SJCRH30 (cell line): ENCODE results near the gene EXOC8. TPM values are rescaled to one million over a fixed set of nuclear protein-coding genes. Genes with fewer than 3 reads are reported as not detected.

Experiments used
- DNase-seq, 2 experiments: peaks; one replicate each; pipeline ENCODE4 v3.0.0-alpha.2; 2015 to 2020
- H3K27ac ChIP-seq: fragments of 250-450 bp; sonication (Bioruptor Pico); 2 replicates; pipeline ENCODE4 v1.5.1; 2020; ENCODE audit warnings: mild to moderate bottlenecking, moderate library complexity
- H3K27me3 ChIP-seq: fragments of 250-450 bp; sonication (Bioruptor Pico); 2 replicates; pipeline ENCODE4 v1.5.1; 2020; ENCODE audit warnings: mild to moderate bottlenecking, moderate library complexity
- H3K36me3 ChIP-seq: fragments of 250-450 bp; sonication (Bioruptor Pico); 2 replicates; pipeline ENCODE4 v1.5.1; 2020; ENCODE audit warnings: mild to moderate bottlenecking, moderate library complexity
- H3K4me1 ChIP-seq: fragments of 250-450 bp; sonication (Bioruptor Pico); 2 replicates; pipeline ENCODE4 v1.5.1; 2020; ENCODE audit warnings: mild to moderate bottlenecking, moderate library complexity
- H3K4me3 ChIP-seq: fragments of 250-450 bp; sonication (Bioruptor Pico); 2 replicates; pipeline ENCODE4 v1.5.1; 2020; ENCODE audit warnings: mild to moderate bottlenecking, moderate library complexity
- H3K9me3 ChIP-seq: fragments of 250-450 bp; sonication (Bioruptor Pico); replicated peaks from 2 replicates; pipeline ENCODE4 v1.5.1; 2020; ENCODE audit warnings: mild to moderate bottlenecking, moderate library complexity
- total RNA-seq: library from RNA; depleted of rRNA; stranded (reverse); fragments of >200 nt; shearing (Covaris generic); gene quantifications from 2 replicates; pipeline ENCODE4 v1.2.3, GENCODE V29; 2014; rRNA removed

Gene EXOC8
- total RNA-seq, 1 experiment from 2014 or later: 15.0 TPM

DNA sequence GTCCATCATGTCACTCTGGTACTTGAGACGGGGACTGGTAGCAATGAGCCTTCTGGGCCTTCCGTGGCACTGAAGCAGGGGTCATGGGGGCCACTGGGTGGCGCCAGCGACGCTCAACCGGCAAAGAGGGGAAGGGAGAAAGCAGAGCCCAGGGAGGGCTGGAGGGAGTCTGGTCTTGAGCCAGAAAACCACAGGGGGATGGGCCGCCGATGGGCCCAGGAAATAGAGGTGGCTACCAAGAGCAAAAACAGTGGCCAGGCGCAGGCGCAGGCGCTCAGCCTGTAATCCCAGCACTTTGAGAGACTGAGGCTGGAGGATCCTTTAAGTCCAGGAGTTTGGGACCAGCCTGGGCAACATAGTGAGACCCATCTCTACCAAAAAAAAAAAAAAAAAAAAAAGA is 21.8 kb downstream of the EXOC8 start:
- Histone ChIP-seq H3K27me3 (no peaks in the 10 kb centered on the region), H3K9me3 (no peaks in the 10 kb centered on the region)

DNA sequence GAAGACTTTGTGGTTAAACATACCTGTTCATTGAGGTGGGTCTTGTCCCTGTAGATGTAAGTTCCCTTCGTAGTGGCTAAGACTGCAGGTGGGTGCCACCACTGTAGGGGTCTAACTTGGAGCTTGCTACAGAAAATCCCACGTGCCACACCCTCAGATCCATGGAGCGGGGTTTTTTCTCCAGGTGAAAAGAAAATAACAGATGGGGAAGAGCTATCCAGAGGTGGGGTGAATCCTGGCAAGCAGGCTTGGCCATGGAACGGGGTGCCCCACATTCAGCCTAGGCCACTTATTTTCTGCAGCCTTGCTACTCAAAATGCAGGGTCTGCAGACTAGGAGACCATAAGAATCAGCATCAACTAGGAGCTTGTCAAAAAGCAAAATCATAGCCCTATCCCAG is 24.0 kb downstream of the EXOC8 start:
- Histone ChIP-seq H3K27me3 (no peaks in the 10 kb centered on the region), H3K27ac (no peak overlapping the region), H3K4me3 (no peak overlapping the region), H3K9me3 (no peaks in the 10 kb centered on the region), H3K36me3 (no peaks in the 10 kb centered on the region), H3K4me1 (no peaks in the 10 kb centered on the region)
- no peak for DNase-seq

More for the DNA sequence above, 21.8 kb downstream of the EXOC8 start:
- DNase-seq: peak; percentile 42 to 65
- H3K27ac ChIP-seq: no peak overlapping the region
- H3K4me1 ChIP-seq: no peaks in the 10 kb centered on the region
- no peak overlapping the region for H3K4me3 ChIP-seq
- H3K36me3 ChIP-seq: no peaks in the 10 kb centered on the region

DNA sequence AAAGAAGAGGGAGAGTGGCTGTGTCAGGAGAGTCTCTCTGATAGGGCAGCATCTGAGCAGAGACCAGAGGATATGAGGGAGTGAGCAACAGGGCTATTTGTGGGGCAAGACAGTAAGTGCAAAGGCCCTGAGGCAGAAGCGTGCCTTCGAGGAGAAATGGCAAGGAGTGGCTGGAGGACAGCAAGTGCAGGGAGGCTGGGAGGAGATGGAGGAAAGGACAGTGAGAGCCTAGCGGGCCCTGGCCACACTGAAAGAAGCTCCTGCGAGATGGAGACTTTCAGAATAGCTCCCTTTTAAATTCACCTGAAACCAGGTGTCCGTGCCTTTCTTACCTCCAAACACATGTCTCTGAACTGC is 25.2 kb downstream of the EXOC8 start:
- Histone ChIP-seq H3K4me3 (no peak overlapping the region), H3K9me3 (no peaks in the 10 kb centered on the region), H3K27me3 (no peaks in the 10 kb centered on the region), H3K36me3 (no peaks in the 10 kb centered on the region), H3K4me1 (no peaks in the 10 kb centered on the region), H3K27ac (no peak overlapping the region)
- DNase-seq: no peak

DNA sequence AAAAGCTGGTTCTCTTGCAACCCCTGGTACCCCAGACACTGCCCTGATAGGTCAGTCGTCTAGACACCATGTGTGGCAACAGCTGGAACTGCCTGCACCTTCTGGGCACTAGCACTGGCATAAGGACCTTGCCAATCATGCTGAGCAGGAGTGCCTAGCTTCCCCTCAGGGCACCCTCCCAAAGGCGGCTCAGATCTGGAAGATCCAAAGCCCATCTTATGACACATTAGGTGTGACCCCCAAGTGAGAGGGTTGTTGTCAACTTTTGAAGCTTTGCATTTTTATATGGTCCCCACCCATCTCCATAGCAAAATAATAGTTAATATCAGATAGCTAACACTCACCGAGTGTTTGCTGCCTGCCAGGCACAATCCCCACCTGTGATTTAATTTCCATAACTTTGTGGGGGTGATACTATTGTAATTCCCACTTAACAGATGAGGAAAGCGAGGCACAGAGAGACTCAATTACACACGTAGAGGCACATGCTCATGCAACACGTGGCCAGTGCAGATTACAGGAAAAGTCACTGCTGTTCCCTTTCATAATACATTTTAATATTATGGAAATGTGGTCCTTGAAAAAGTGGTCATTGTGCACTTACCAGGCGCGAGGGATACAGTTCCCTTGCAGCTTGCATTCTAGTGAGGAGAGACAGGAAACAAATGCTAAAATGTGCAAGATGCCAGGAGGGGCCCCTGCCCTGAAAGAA is 25.8 kb downstream of the EXOC8 start:
- DNase-seq: no peak

DNA sequence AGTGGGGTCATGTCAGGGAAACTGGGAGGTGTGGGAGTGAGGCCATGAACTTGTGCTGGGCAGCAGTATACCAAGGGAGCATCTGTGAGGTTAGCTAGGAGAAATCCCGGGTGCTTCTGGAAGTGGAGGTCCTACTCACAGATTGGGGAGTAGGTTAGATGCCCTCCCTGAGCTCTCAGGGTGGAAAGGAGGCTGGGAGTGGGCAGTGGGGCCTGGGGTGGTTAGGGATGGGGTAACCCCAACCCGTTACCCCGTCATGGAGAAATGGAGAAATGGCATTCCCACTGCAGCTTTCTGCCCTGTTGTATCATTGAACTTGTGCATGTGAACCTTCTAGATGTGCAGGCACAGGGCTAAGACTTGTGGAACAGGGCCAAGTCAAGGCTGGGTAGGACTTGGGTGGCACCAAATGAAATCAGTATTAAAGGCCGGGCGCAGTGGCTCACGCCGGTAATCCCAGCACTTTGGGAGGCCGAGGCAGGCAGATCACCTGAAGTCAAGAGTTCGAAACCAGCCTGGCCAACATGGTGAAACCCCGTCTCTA is 27.2 kb downstream of the EXOC8 start:
- Histone ChIP-seq H3K4me3 (no peak overlapping the region), H3K27me3 (no peaks in the 10 kb centered on the region), H3K4me1 (no peaks in the 10 kb centered on the region), H3K9me3 (no peaks in the 10 kb centered on the region), H3K27ac (no peak overlapping the region), H3K36me3 (no peaks in the 10 kb centered on the region)
- DNase-seq: no peak

More for the DNA sequence above, 25.8 kb downstream of the EXOC8 start:
- Histone ChIP-seq H3K4me1 (no peaks in the 10 kb centered on the region), H3K9me3 (no peaks in the 10 kb centered on the region), H3K27me3 (no peaks in the 10 kb centered on the region), H3K36me3 (no peaks in the 10 kb centered on the region), H3K27ac (no peak overlapping the region), H3K4me3 (no peak overlapping the region)

DNA sequence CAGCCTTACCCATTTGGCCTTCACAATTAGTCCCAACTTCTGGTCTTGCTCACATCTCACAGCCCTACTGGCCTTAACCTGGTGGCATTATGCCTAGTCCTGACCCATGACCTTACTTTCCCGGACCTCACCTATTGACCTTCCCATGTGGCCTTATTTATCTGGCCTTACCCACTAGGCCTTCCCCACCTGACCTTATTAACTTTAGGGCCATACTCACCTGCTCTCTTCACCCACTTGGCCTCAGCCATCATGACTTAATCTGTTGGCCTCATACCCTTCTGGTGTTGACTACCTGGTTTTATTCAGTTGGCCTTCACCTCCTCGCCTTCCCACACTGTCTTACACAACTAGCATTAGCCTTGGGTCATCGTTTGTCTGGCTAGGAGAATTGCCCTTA is 35.7 kb downstream of the EXOC8 start:
- H3K4me1 ChIP-seq: no peaks in the 10 kb centered on the region
- no peaks in the 10 kb centered on the region for H3K36me3 ChIP-seq
- no peak overlapping the region for H3K27ac ChIP-seq
- H3K9me3 ChIP-seq: no peaks in the 10 kb centered on the region
- H3K27me3 ChIP-seq: no peaks in the 10 kb centered on the region
- no peak overlapping the region for H3K4me3 ChIP-seq
- DNase-seq: no peak

DNA sequence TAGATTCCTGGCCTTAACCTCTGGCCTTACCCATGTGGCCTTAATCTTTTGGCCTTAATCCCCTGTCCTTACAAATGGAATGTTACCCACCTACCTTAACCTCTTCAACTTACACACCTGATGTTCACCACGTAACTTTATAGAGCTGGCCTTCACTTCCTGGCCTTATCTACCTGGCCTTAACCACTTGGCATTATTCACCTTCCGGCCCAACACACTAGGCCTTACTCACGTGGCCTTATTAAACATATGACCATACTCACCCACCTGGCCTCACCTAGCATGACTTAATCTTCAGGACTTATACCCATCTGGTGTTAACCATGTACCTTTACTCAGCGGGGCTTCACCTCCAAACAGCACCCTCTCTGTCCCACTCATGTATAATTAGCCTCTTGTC is 41.7 kb downstream of the EXOC8 start:
- H3K27me3 ChIP-seq: no peaks in the 10 kb centered on the region
- H3K27ac ChIP-seq: no peak overlapping the region
- no peaks in the 10 kb centered on the region for H3K36me3 ChIP-seq
- H3K4me3 ChIP-seq: no peak overlapping the region
- no peak for DNase-seq
- no peaks in the 10 kb centered on the region for H3K4me1 ChIP-seq
- no peaks in the 10 kb centered on the region for H3K9me3 ChIP-seq

DNA sequence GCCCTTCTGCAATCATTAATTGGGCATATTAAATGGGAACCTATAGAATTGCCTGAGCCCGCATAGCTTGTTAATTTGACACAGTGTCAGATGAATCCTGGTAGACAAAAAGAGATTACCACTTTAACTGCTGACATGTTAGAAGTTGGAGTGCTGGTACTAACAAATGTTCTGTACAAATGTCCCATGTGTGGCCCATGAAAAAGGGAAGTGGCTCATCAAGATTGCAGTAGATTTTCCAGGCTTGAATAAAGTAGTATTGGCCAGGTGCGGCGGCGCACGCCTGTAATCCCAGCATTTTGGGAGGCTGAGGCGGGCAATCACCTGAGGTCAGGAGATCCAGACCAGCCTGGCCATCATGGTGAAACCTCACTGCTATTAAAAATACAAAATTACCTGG is 51.0 kb downstream of the EXOC8 start:
- no peaks in the 10 kb centered on the region for H3K9me3 ChIP-seq
- H3K4me3 ChIP-seq: no peak overlapping the region
- no peak for DNase-seq
- no peaks in the 10 kb centered on the region for H3K4me1 ChIP-seq
- no peaks in the 10 kb centered on the region for H3K36me3 ChIP-seq
- H3K27ac ChIP-seq: no peak overlapping the region
- H3K27me3 ChIP-seq: no peaks in the 10 kb centered on the region

DNA sequence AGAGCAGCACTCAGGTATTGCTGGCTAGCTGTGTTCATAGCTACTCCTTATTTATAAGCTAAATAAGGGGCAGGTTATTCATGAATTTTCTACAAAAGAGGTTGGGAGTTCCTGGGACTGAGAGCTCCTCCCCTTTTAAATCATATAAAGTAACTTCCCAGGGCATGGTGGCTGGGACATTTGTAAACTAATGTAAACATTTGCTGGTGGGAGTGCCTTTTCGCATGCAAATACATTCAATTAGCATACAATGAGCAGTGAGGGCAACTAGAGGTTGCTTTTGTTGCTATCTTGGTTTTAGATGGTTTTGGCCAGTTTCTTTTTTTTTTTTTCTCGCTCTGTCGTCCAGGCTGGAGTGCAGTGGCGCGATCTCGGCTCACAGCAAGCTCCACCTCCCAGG is 53.2 kb downstream of the EXOC8 start:
- H3K4me1 ChIP-seq: no peaks in the 10 kb centered on the region
- H3K27ac ChIP-seq: no peak overlapping the region
- no peak for DNase-seq
- H3K36me3 ChIP-seq: no peaks in the 10 kb centered on the region
- no peaks in the 10 kb centered on the region for H3K9me3 ChIP-seq
- H3K4me3 ChIP-seq: no peak overlapping the region
- no peaks in the 10 kb centered on the region for H3K27me3 ChIP-seq

Other genes with a start within 250 kb of the EXOC8 start
- not detected in 2 replicates for gene TRIM67, start 175.8 kb downstream of the EXOC8 start, total RNA-seq
- gene GNPAT, start 96.6 kb downstream of the EXOC8 start, total RNA-seq: 88.5 and 90.8 TPM in 2 replicates
- gene SPRTN, start 441 bp upstream of the EXOC8 start, total RNA-seq: 21.5 and 22.5 TPM in 2 replicates
- gene EGLN1, start 84.4 kb upstream of the EXOC8 start, total RNA-seq: 23.8 and 26.7 TPM in 2 replicates
- gene TSNAX, start 190.8 kb upstream of the EXOC8 start, total RNA-seq: 43.7 and 46.1 TPM in 2 replicates